Left ventricle myocardium superior (tissue), 1 donor: Measurements from ENCODE around the gene OR52N5. TPM values are rescaled to one million over a fixed set of nuclear protein-coding genes. Genes with fewer than 3 reads are reported as not detected.

Experiments
- ATAC-seq: fragments of 200-7000 bp; cut with Tn5 transposase; one replicate; pipeline ENCODE4 v1.9.1; 2020; ENCODE audit warnings: mild to moderate bottlenecking, moderate library complexity
- DNase-seq: peaks from one replicate; pipeline ENCODE4 v3.0.0-alpha.2; 2020
- intact Hi-C: fragments of 100-400 bp; cut with micrococcal nuclease; formaldehyde crosslinking; loops from one replicate; pipeline ENCODE4 v1.11.0; 2022
- total RNA-seq: library from RNA; stranded (reverse); fragmentation: NEBNext Ultra II Directional; extraction: Animal tissue kit (Norgen Biotek cat#: 25700); gene quantifications from one replicate; pipeline ENCODE4 v1.2.1, GENCODE V29; 2021
- donor health status: DM: no; HTN: yes; CAD: no; lungs with severe emphysema.

OR52N5 gene
- total RNA-seq, 1 donor from 2014 or later: not detected

DNA sequence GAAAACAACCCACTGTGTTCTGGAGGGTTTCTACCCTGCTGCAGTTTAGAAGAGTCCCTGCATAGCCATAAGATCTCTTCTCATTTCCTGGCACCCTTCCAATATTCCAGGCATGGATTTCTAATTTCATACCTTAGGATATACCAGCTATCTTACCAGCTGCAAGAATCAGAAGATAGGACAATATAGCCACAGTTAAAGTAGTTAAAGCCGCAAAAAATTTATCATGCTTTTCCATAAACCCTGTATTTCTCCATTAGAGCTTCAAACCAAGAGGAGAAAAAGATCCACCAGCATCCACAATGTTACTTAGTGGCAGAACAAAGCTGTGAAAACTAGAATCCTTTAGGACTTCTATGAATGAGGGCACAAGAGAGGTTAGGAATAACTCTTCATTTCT is 55.5 kb downstream of the OR52N5 start:
- no peak for ATAC-seq

DNA sequence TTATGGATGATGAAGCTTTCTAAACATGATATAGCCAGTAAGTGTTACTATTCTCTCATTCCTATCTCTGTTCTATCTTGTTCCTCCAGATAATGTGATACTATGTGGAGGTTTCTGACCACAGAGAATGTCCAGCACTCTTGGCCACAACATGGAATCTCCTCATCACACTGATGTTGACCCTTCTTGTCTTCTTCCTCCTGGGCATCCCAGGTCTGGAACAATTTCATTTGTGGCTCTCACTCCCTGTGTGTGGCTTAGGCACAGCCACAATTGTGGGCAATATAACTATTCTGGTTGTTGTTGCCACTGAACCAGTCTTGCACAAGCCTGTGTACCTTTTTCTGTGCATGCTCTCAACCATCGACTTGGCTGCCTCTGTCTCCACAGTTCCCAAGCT is 56.8 kb downstream of the OR52N5 start:
- DNase-seq (no peak), ATAC-seq (no peak)
- intact Hi-C loops: no loop called here

More for the DNA sequence above, 55.5 kb downstream of the OR52N5 start:
- no peak for DNase-seq
- intact Hi-C loops: no loop called here

Other genes starting within 250 kb of the OR52N5 start
- not detected for gene OR52H1, start 234.8 kb downstream of the OR52N5 start, total RNA-seq
- not detected for gene OR52B6, start 202.5 kb downstream of the OR52N5 start, total RNA-seq
- 1.5 TPM for gene TRIM6, start 186.7 kb downstream of the OR52N5 start, total RNA-seq
- 1.6 TPM for gene TRIM34, start 158.4 kb downstream of the OR52N5 start, total RNA-seq
- 6.8 TPM for gene TRIM5, start 98.3 kb downstream of the OR52N5 start, total RNA-seq
- gene TRIM22, start 93.6 kb downstream of the OR52N5 start, total RNA-seq: 19.2 TPM
- not detected for gene OR56B1, start 46.9 kb downstream of the OR52N5 start, total RNA-seq
- not detected for gene OR52N4, start 29.1 kb downstream of the OR52N5 start, total RNA-seq
- not detected for gene OR52N1, start 7.9 kb upstream of the OR52N5 start, total RNA-seq
- gene OR52N2, start 25.6 kb upstream of the OR52N5 start, total RNA-seq: not detected
- gene OR52E6, start 58.5 kb upstream of the OR52N5 start, total RNA-seq: not detected
- not detected for gene OR52E8, start 74.3 kb upstream of the OR52N5 start, total RNA-seq
- gene OR52E4, start 97.3 kb upstream of the OR52N5 start, total RNA-seq: not detected
- not detected for gene OR52E5, start 109.9 kb upstream of the OR52N5 start, total RNA-seq
- not detected for gene OR56A3, start 158.9 kb upstream of the OR52N5 start, total RNA-seq
- not detected for gene OR56A5, start 185.1 kb upstream of the OR52N5 start, total RNA-seq
- gene OR52L1, start 203.6 kb upstream of the OR52N5 start, total RNA-seq: not detected
- gene OR56A4, start 223.6 kb upstream of the OR52N5 start, total RNA-seq: not detected
- gene OR56A1, start 247.4 kb upstream of the OR52N5 start, total RNA-seq: not detected